WI38 (cell line): ENCODE data around the gene RAC3.
"Not testable (repeated sequence)": the region's sequence is repeated elsewhere in the genome, so short reads cannot be mapped to it uniquely, and the experiment has no call there.

Experiments used
- H3K4me3 ChIP-seq: 2 replicates; pipeline ENCODE4 v1.5.1; 2011; ENCODE audit warnings: low read depth, mild to moderate bottlenecking, control low read depth, low read length
- CTCF ChIP-seq: IDR thresholded peaks from 2 replicates; pipeline ENCODE4 v1.5.1; 2012; ENCODE audit warnings: low read depth, mild to moderate bottlenecking, control low read depth, low read length

Gene RAC3

GRCh38 chr17:82035488-82035887, 4.0 kb downstream of the RAC3 start:
- TF ChIP-seq CTCF: no peak
- H3K4me3 ChIP-seq: no peak overlapping the region

DNA sequence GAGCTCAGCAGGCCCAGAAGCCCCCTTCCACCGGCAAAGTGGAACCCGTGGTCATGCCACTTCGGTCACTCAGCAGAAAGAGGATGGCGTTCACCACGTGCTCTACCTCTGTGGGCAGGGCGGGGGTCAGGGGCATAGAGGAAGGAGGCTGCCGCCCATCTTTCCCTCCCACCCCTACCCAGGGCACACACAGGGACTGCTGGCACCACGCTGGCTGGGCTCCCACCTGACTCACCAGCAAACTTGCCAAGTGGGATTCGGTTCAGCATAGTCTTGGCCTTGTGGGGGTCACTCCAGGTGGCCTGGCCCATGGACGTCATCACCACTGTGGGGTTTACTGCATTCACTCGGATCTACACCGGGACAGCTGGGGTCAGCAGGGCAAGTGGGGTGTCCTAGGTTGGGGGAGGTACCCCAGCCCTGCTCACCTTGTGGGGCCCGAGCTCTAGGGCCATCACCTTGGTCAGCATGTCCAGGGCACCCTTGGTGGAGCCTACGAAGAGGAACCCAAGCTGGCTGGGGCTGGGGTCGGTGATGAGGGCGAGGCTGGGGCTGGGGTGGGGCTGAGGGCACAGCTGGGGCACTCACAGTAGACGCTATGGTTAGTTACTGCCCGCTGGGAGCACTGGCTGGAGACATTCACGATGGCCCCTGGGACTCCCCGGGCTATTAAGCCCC, 4.6 kb downstream of the RAC3 start:
- peak overlapping the region; percentile 70; the same call in 1 of the 2 replicates for H3K4me3 ChIP-seq
- TF ChIP-seq CTCF: no peak

- no peak for TF ChIP-seq CTCF
- peak overlapping the region; percentile 70 for H3K4me3 ChIP-seq
Observed at GRCh38 chr17:82036634-82037091, 5.2 kb downstream of the RAC3 start.

GRCh38 chr17:82037092-82037888, 5.8 kb downstream of the RAC3 start, which contains the start of gene DCXR:
TSS of gene DCXR (minus strand) at chr17:82037697. CDS start at chr17:82037682, 15 bp downstream.
- peak; percentile 62 for TF ChIP-seq CTCF
- H3K4me3 ChIP-seq: peak within 1 kb of the TSS; percentile 70

GRCh38 chr17:82037889-82038195, 6.4 kb downstream of the RAC3 start:
- TF ChIP-seq CTCF: no peak
- peak overlapping the region; percentile 70 for H3K4me3 ChIP-seq

GRCh38 chr17:82038796-82039409, 7.4 kb downstream of the RAC3 start:
- not testable (repeated sequence) for H3K4me3 ChIP-seq

GRCh38 chr17:82039695-82040299, 8.3 kb downstream of the RAC3 start:
- H3K4me3 ChIP-seq: no peak overlapping the region
- no peak for TF ChIP-seq CTCF
